H1 (cell line): Measurements from ENCODE around the gene GNAO1. TPM values are rescaled to one million over a fixed set of nuclear protein-coding genes. Genes with fewer than 3 reads are reported as not detected.

ENCODE experiments used
- CTCF ChIP-seq, 3 experiments: IDR thresholded peaks; 1 replicate in 2 of 3; 2 replicates in 1 of 3; pipeline versions ENCODE4 v1.5.1 to v1.6.1; 2011; ENCODE audit warnings: low read length in 3 of 3, mild to moderate bottlenecking in 3 of 3, inconsistent platforms in 2 of 3, low read depth in 1 of 3, moderate library complexity in 1 of 3; ENCODE audit not compliant: insufficient read depth in 1 of 3; ENCODE audit errors: control extremely low read depth in 1 of 3
- GABPA ChIP-seq: IDR thresholded peaks from 2 replicates; pipeline ENCODE4 v1.6.1; 2011; ENCODE audit warnings: mild to moderate bottlenecking, low read length, moderate library complexity, borderline replicate concordance; ENCODE audit not compliant: insufficient read depth
- HDAC6 ChIP-seq: IDR thresholded peaks from one replicate; pipeline ENCODE4 v1.7.1; 2012; ENCODE audit warnings: low read depth, mild to moderate bottlenecking, inconsistent platforms, low read length, moderate library complexity
- RAD21 ChIP-seq, 2 experiments: IDR thresholded peaks in 1 of 2; conservative IDR thresholded peaks in 1 of 2; 2 replicates each; pipeline ENCODE4 v1.6.1; 2011; ENCODE audit warnings: low read depth in 2 of 2, low read length in 2 of 2, improper control_type of control experiment in 1 of 2, inconsistent platforms in 1 of 2, mild to moderate bottlenecking in 1 of 2, moderate library complexity in 1 of 2
- USF2 ChIP-seq: IDR thresholded peaks from 2 replicates; pipeline ENCODE4 v1.6.1; 2011; ENCODE audit warnings: low read length, improper control_type of control experiment
- polyA plus RNA-seq, 7 experiments: library from polyadenylated mRNA; depleted of rRNA in 3 of 7; stranded (reverse) in 5 of 7; unstranded in 2 of 7; fragments of >200 nt in 5 of 7; fragments of 200-250 nt in 2 of 7; gene quantifications; 1 replicate in 5 of 7; 2 replicates in 1 of 7; 4 replicates in 1 of 7; pipeline versions ENCODE4 v1.2.1 to v1.2.3, GENCODE V29; 2011 to 2013; ENCODE audit warnings: missing spikeins in 2 of 7, mixed read lengths in 2 of 7
- total RNA-seq: library from RNA; stranded (reverse); fragmentation: NEBNext Ultra II Directional; extraction: Animal tissue kit (Norgen Biotek cat#: 25700); gene quantifications from 2 replicates; pipeline ENCODE4 v1.2.1, GENCODE V29; 2021

Gene GNAO1
- total and polyA plus RNA-seq, 2 of the 8 experiments (the other 6 are each of a cell fraction or from before 2014, with no cell fraction given) = 6.7 to 34.4 TPM

DNA sequence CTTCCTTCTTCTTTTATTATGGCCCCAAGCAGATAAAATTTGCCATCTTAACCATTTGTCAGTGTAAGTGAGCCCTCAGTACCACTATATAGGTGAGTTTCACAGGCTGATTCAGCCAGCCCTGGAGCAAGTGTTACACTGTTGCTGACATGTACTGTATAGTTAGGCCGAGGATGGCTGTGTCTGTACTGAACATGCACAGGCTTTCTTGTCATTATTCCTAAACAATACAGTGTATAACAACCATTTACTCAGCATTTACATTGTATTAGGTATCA lies 180.3 kb downstream of the GNAO1 start (continued):
- TF ChIP-seq GABPA = no peak
- TF ChIP-seq HDAC6 = no peak
- TF ChIP-seq RAD21 (IDR thresholded peaks at IDR 0.05 in 1 of 2, conservative IDR thresholded peaks at IDR 0.05 in 1 of 2; ENCODE audit: low read depth in 2 of 2, low read length in 2 of 2) = no peak
- TF ChIP-seq CTCF (IDR thresholded peaks at IDR 0.05; ENCODE audit: control extremely low read depth in 1 of 3, insufficient read depth in 1 of 3, low read depth in 1 of 3, low read length in 3 of 3) = no peak
- TF ChIP-seq USF2 = no peak
